ENCODE results near the gene POLR1A.

The POLR1A gene

DNA sequence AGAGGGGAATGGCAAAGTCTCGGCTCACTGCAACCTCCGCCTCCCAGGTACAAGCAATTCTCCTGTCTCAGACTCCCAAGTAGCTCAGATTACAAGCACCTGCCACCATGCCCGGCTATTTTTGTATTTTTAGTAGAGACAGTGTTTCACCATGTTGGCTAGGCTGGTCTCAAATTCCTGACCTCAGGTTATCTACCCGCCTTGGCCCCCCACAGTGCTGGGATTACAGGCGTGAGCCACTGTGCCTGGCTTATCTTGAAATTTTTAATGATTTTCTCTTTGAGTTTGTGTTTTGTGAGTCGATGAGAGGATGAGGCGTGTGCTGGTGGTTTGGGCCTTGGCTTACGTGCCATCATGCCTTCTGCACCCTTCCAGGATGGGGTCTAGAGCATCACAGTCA lies 115.6 kb downstream of the POLR1A start:
- Histone ChIP-seq H3K36me3 (ENCODE audit: control insufficient read depth, insufficient read depth, low read length) (no peaks in the 10 kb centered on the region), H3K27me3 (replicated peaks; ENCODE audit: control insufficient read depth, insufficient read depth, low read length) (no peaks in the 10 kb centered on the region), H3K4me3 (replicated peaks; ENCODE audit: low read depth, low read length) (no peak overlapping the region)
- TF ChIP-seq, protein P1, sequence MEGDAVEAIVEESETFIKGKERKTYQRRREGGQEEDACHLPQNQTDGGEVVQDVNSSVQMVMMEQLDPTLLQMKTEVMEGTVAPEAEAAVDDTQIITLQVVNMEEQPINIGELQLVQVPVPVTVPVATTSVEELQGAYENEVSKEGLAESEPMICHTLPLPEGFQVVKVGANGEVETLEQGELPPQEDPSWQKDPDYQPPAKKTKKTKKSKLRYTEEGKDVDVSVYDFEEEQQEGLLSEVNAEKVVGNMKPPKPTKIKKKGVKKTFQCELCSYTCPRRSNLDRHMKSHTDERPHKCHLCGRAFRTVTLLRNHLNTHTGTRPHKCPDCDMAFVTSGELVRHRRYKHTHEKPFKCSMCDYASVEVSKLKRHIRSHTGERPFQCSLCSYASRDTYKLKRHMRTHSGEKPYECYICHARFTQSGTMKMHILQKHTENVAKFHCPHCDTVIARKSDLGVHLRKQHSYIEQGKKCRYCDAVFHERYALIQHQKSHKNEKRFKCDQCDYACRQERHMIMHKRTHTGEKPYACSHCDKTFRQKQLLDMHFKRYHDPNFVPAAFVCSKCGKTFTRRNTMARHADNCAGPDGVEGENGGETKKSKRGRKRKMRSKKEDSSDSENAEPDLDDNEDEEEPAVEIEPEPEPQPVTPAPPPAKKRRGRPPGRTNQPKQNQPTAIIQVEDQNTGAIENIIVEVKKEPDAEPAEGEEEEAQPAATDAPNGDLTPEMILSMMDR (IDR thresholded peaks at IDR 0.05; ENCODE audit: insufficient read depth, low read length, poor library complexity, severe bottlenecking): no peak
- no peak for DNase-seq (ENCODE audit: extremely low read depth, insufficient read length)

DNA sequence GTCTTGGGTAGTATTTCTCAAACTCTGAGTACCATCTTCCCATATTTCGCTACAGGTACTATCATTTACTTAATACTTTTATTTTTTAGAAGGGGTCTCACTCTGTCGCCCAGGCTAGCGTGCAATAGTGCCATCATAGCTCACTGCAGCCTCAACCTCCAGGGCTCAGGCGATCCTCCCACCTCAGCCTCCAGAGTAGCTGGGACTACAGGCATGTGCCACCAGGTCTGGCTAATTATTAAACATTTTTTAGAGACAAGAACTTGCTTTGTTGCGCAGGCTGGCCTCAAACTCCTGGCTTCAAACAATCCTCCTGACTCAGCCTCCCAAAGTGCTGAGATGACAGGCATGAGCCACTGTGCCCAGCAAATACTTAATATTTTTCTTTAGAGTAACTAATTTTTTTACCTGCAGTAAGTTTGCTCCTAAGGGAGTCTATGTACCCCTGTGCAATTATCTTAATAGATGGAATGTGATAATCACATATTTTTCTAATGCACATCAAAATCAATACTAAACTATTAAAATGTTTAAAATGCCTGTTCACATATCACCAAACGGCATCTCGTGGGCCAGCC lies 116.3 kb downstream of the POLR1A start:
- TF ChIP-seq, protein P1 (IDR thresholded peaks at IDR 0.05; ENCODE audit: insufficient read depth, low read length, poor library complexity, severe bottlenecking): no peak
- DNase-seq (ENCODE audit: extremely low read depth, insufficient read length): no peak

DNA sequence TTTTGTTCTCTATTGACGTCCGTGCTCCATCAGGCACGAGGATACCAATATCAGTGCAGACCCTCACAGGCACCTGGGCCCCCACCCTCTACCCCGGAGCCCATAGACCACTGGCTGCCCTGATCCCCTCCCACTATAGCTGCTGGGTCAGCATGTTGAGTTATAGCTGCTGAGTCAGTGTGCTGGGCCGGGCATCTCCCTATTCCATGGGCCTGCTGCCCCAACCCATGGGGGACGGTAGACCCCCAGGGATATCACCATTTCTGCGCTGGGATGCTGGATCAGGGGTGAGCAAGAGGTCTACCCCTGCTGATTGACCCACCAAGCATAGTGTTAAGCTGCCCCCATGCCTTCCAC lies 116.8 kb downstream of the POLR1A start:
- DNase-seq (ENCODE audit: extremely low read depth, insufficient read length): no peak
- Histone ChIP-seq H3K36me3 (ENCODE audit: control insufficient read depth, insufficient read depth, low read length) (no peaks in the 10 kb centered on the region), H3K4me3 (replicated peaks; ENCODE audit: low read depth, low read length) (no peak overlapping the region), H3K27me3 (replicated peaks; ENCODE audit: control insufficient read depth, insufficient read depth, low read length) (no peaks in the 10 kb centered on the region)
- TF ChIP-seq, protein P1 (IDR thresholded peaks at IDR 0.05; ENCODE audit: insufficient read depth, low read length, poor library complexity, severe bottlenecking): no peak

More for the DNA sequence above, 116.3 kb downstream of the POLR1A start:
- no peaks in the 10 kb centered on the region for H3K27me3 ChIP-seq (replicated peaks; ENCODE audit: control insufficient read depth, insufficient read depth, low read length)
- no peaks in the 10 kb centered on the region for H3K36me3 ChIP-seq (ENCODE audit: control insufficient read depth, insufficient read depth, low read length)
- H3K4me3 ChIP-seq (replicated peaks; ENCODE audit: low read depth, low read length): no peak overlapping the region

- Histone ChIP-seq H3K36me3 (ENCODE audit: control insufficient read depth, insufficient read depth, low read length) (no peaks in the 10 kb centered on the region), H3K27me3 (replicated peaks; ENCODE audit: control insufficient read depth, insufficient read depth, low read length) (no peaks in the 10 kb centered on the region), H3K4me3 (replicated peaks; ENCODE audit: low read depth, low read length) (no peak overlapping the region)
- no peak for DNase-seq (ENCODE audit: extremely low read depth, insufficient read length)
- TF ChIP-seq, protein P1 (IDR thresholded peaks at IDR 0.05; ENCODE audit: insufficient read depth, low read length, poor library complexity, severe bottlenecking): no peak
Observed at GRCh38 chr2:85988175-85988913, 117.3 kb downstream of the POLR1A start.

DNA sequence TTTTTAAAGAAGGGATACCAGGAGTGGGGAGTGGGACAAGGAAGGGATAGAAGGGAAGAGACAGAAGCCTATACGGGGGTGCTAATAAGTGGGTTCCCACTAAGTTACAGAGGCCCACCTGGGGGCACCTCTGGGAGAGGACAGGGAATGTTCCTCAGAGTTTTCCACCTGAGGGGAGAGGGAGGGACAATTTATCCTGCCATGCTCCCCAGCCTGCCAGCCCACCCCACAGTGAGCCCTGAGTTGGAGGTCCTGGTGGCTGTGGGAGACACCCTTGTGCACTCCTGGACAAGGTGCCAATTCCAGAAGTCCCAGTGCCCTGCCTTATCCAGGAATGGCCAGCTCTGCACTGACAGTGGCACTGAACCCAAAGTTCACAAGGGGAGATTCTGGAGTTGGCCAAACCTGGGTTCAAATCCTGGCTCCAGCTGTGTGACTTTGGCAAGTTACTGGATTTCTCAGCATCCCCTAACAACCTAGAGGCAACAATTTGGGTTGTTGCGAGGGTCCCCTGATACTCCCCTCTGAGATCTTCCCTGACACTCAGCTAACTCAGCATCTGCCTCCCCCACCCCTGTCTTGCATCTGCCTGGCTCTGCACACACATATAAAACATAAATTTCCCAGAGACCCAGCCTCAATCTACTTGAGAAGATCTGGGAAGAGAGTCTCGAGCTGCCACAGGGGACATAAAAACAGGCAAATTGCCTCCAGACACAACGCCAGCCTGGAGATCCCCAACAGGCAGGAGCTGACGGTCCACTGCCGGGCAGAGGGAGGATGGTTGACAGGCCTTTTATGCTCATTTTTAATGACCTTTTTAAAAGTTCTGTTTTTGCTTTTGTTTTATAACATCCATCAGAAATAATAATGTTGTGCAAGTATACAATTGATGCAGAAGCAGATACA lies 118.2 kb downstream of the POLR1A start:
- H3K36me3 ChIP-seq (ENCODE audit: control insufficient read depth, insufficient read depth, low read length): no peaks in the 10 kb centered on the region
- no peaks in the 10 kb centered on the region for H3K27me3 ChIP-seq (replicated peaks; ENCODE audit: control insufficient read depth, insufficient read depth, low read length)
- H3K4me3 ChIP-seq (replicated peaks; ENCODE audit: low read depth, low read length): no peak overlapping the region
- TF ChIP-seq, protein P1 (IDR thresholded peaks at IDR 0.05; ENCODE audit: insufficient read depth, low read length, poor library complexity, severe bottlenecking): no peak
- no peak for DNase-seq (ENCODE audit: extremely low read depth, insufficient read length)
